HepG2 (cell line): ENCODE results near the gene CLDN5. TPM values are rescaled to one million over a fixed set of nuclear protein-coding genes. Genes with fewer than 3 reads are reported as not detected.
"Not testable (repeated sequence)": the region's sequence is repeated elsewhere in the genome, so short reads cannot be mapped to it uniquely, and the experiment has no call there.

Source experiments
- ATAC-seq: fragments of 200-7000 bp; cut with Tn5 transposase; 3 replicates; pipeline ENCODE4 v1.9.1; 2020; ENCODE audit warnings: mild to moderate bottlenecking, moderate library complexity
- BruUV-seq: library from RNA; stranded (reverse); fragments of 400-500 nt; replicated peaks from 2 replicates; lab custom pipeline; 2021; lab: Mats Ljungman, UMichigan
- CTCF ChIA-PET: fragments of 300-600 bp; formaldehyde crosslinking; extraction: SDS; loops from one replicate; lab custom pipeline; 2021; ENCODE audit warnings: low total read pairs, inconsistent platforms, low intra/inter-chr PET ratio; lab: Yijun Ruan, JAX
- POLR2A ChIA-PET: fragments of 350-600 bp; sonication (Branson Sonifier 250); formaldehyde crosslinking; loops from one replicate; lab custom pipeline; 2020; ENCODE audit warnings: antibody characterized with exemption, inconsistent platforms; lab: Yijun Ruan, JAX
- DNase-seq: peaks from one replicate; pipeline ENCODE4 v3.0.0-alpha.2; 2015; ENCODE audit warnings: low spot score
- FAIRE-seq: peaks from 3 replicates; lab custom pipeline; 2011; peaks lifted over from hg19 to GRCh38; lab: Jason Lieb, UNC
- H2AFZ ChIP-seq: one replicate; pipeline ENCODE4 v1.6.1; 2011; ENCODE audit warnings: low read length, inconsistent platforms
- H3K27ac ChIP-seq: fragments of 300-600 bp; 3 replicates; pipeline ENCODE4 v1.8.0; 2011; ENCODE audit warnings: mixed run types, mild to moderate bottlenecking, mixed read lengths, low read length, inconsistent platforms; ENCODE audit not compliant: insufficient read depth; ENCODE audit errors: extremely low read length
- H3K27me3 ChIP-seq, 2 experiments: fragments of 200-600 bp in 1 of 2; 2 replicates in 1 of 2; 3 replicates in 1 of 2; pipeline versions ENCODE4 v1.6.0 to v1.8.0; 2011; ENCODE audit warnings: low read length in 2 of 2, mild to moderate bottlenecking in 2 of 2, moderate library complexity in 2 of 2, inconsistent platforms in 1 of 2; ENCODE audit not compliant: insufficient read depth in 2 of 2, control insufficient read depth in 1 of 2
- H3K36me3 ChIP-seq, 2 experiments: fragments of 200-600 bp in 1 of 2; replicated peaks in 1 of 2; 2 replicates in 1 of 2; 3 replicates in 1 of 2; pipeline versions ENCODE4 v1.5.1 to v1.8.0; 2011; ENCODE audit warnings: low read length in 2 of 2, inconsistent platforms in 1 of 2; ENCODE audit not compliant: insufficient read depth in 2 of 2, control insufficient read depth in 1 of 2
- H3K4me1 ChIP-seq: 2 replicates; pipeline ENCODE4 v1.5.1; 2012; ENCODE audit warnings: low read length, inconsistent platforms; ENCODE audit not compliant: insufficient read depth
- H3K4me2 ChIP-seq: 2 replicates; pipeline ENCODE4 v1.6.0; 2011; ENCODE audit warnings: low read depth, low read length, inconsistent platforms
- H3K4me3 ChIP-seq, 3 experiments: fragments of 200-600 bp in 1 of 3; sonication (generic), shearing (Covaris generic) in 1 of 3; replicated peaks in 1 of 3; 2 replicates each; pipeline ENCODE4 v1.5.1; 2011 to 2016; ENCODE audit warnings: low read length in 3 of 3, inconsistent platforms in 2 of 3, low read depth in 2 of 3, mild to moderate bottlenecking in 2 of 3, control low read depth in 1 of 3, mixed read lengths in 1 of 3; ENCODE audit not compliant: insufficient read depth in 1 of 3
- H3K79me2 ChIP-seq: one replicate; pipeline ENCODE4 v1.6.1; 2011; ENCODE audit warnings: low read length, inconsistent platforms; ENCODE audit not compliant: insufficient read depth
- H3K9ac ChIP-seq: 2 replicates; pipeline ENCODE4 v1.6.0; 2011; ENCODE audit warnings: mild to moderate bottlenecking, low read depth, low read length, inconsistent platforms; ENCODE audit not compliant: insufficient read depth
- H3K9me3 ChIP-seq: 2 replicates; pipeline ENCODE4 v1.5.1; 2012; ENCODE audit warnings: mild to moderate bottlenecking, low read length
- H4K20me1 ChIP-seq: 2 replicates; pipeline ENCODE4 v1.6.0; 2011; ENCODE audit warnings: inconsistent platforms, mild to moderate bottlenecking, low read length, moderate library complexity; ENCODE audit not compliant: insufficient read depth
- FOXM1 ChIP-seq: sonication (generic); formaldehyde crosslinking; IDR thresholded peaks from 2 replicates; pipeline ENCODE4 v1.5.0; 2020; ENCODE audit warnings: missing genetic modification reagents
- GATAD2A ChIP-seq: IDR thresholded peaks from 2 replicates; pipeline ENCODE4 v1.6.1; 2016
- KAT7 ChIP-seq: IDR thresholded peaks from 2 replicates; pipeline ENCODE4 v1.6.1; 2018; ENCODE audit warnings: borderline replicate concordance, missing compliant biosample characterization
- PAF1 ChIP-seq: IDR thresholded peaks from 2 replicates; pipeline ENCODE4 v1.6.1; 2016; ENCODE audit warnings: missing genetic modification reagents, missing compliant biosample characterization
- SMAD3 ChIP-seq: sonication (generic); formaldehyde crosslinking; IDR thresholded peaks from 2 replicates; pipeline ENCODE4 v1.4.0; 2020; ENCODE audit warnings: missing genetic modification reagents
- ZNF263 ChIP-seq: sonication (generic); formaldehyde crosslinking; IDR thresholded peaks from 2 replicates; pipeline ENCODE4 v1.4.0; 2020; ENCODE audit warnings: missing genetic modification reagents
- ZNF589 ChIP-seq: sonication (generic); formaldehyde crosslinking; conservative IDR thresholded peaks from 2 replicates; pipeline ENCODE4 v1.8.0; 2022; ENCODE audit warnings: mild to moderate bottlenecking, moderate library complexity, missing genetic modification reagents
- WGBS: methylation state at CpG from one replicate; pipeline ENCODE4 v1.1.6; 2017; ENCODE audit warnings: low lambda C conversion rate; 5-methylcytosine and 5-hydroxymethylcytosine counted together
- in situ Hi-C: cut with HindIII; loops from 2 replicates; pipeline ENCODE4 v1.10.0; 2017; ENCODE audit warnings: low pct_unique_long_range_greater_than_20kb; ENCODE audit not compliant: extremely low pct_ligation_motif_present
- intact Hi-C: fragments of 100-400 bp; cut with micrococcal nuclease; formaldehyde crosslinking; loops from one replicate; pipeline ENCODE4 v1.10.0; 2022; ENCODE audit not compliant: unreplicated experiment
- polyA plus RNA-seq, 8 experiments: library from polyadenylated mRNA; depleted of rRNA in 3 of 8; stranded (reverse) in 7 of 8; unstranded in 1 of 8; fragments of >200 nt; fragmentation: Illumina TruSeq in 4 of 8; extraction: Trizol in 4 of 8; gene quantifications; 2 replicates each; pipeline versions ENCODE4 v1.2.1 to v1.2.3, GENCODE V29; 2011 to 2016; ENCODE audit warnings: low read depth in 4 of 8, missing spikeins in 1 of 8, mixed read lengths in 1 of 8; ENCODE audit not compliant: insufficient read depth in 1 of 8
- total RNA-seq, 5 experiments: library from RNA; depleted of rRNA; stranded (reverse); fragments of >200 nt; fragmentation: Illumina TruSeq; extraction: Trizol; gene quantifications; 2 replicates each; pipeline ENCODE4 v1.2.3, GENCODE V29; 2016; ENCODE audit warnings: low read depth in 1 of 5
- TF ChIP-seq, protein P1 (sequence below): sonication (generic); formaldehyde crosslinking; IDR thresholded peaks from 2 replicates; pipeline ENCODE4 v1.4.0; 2020; ENCODE audit warnings: low read depth, mild to moderate bottlenecking, missing genetic modification reagents
- TF ChIP-seq, protein P2 (sequence below): fragments of 450-650 bp; IDR thresholded peaks from 2 replicates; pipeline ENCODE4 v1.6.1; 2017

Gene CLDN5
- total and polyA plus RNA-seq, 2 of the 13 experiments (the other 11 are each of a cell fraction or from before 2014, with no cell fraction given), result not detected

DNA sequence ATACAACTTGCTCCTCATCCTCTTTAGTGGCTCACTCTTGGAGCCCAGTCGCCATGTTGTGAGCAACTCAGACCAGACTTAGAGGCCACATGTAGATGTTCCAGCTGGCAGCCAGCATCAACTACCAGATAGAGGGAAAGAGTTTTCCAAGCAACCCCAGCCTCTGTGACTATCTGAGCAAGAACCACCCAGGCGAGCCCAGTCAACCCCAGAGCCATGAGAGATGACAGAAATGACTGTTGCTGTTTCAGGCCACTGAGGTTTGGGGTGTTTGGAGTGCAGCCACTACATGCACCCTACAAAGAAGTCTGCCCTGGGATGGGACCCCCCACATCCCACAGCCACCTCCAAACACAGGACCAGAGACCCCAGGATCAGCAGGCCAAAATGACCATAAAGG is 24.8 kb upstream of the CLDN5 start (continued):
- TF ChIP-seq ZNF263 (CRISPR knock-in tag) (no peak), GATAD2A (no peak)
- TF ChIP-seq, protein P1, sequence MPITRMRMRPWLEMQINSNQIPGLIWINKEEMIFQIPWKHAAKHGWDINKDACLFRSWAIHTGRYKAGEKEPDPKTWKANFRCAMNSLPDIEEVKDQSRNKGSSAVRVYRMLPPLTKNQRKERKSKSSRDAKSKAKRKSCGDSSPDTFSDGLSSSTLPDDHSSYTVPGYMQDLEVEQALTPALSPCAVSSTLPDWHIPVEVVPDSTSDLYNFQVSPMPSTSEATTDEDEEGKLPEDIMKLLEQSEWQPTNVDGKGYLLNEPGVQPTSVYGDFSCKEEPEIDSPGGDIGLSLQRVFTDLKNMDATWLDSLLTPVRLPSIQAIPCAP, result no peak

DNA sequence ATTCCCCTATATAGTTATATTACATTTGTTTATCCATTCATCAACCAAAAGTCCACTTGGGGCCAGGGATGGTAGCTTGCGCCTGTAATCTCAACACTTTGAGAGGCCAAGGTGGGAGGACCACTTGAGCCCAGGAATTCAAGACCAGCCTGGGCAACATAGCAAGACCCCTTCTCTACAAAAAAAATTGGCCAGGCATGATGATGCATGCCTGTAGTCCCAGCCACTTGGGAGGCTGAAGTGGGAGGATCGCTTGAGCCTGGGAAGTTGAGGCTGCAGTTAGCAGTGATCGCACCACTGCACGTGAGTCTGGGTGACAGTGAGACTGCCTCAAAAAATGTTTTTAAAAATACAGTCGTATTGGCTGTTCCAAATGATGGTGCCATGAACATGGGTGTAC is 24.2 kb upstream of the CLDN5 start:
- H3K36me3 ChIP-seq, H3K4me2 ChIP-seq, H2AFZ ChIP-seq, H3K9ac ChIP-seq, H3K79me2 ChIP-seq, ATAC-seq, BruUV-seq, H4K20me1 ChIP-seq, H3K27ac ChIP-seq, POLR2A ChIA-PET, H3K4me3 ChIP-seq, H3K9me3 ChIP-seq, CTCF ChIA-PET, intact Hi-C loops, FAIRE-seq, DNase-seq: not testable (repeated sequence)
- Histone ChIP-seq H3K27me3 (peaks cover 1 to 14% of the 10 kb centered on the region in 2 experiments; a peak in 2 of 5 replicates), H3K4me1 (peaks cover 23% of the 10 kb centered on the region)
- in situ Hi-C loops, result loop anchor here (10.0 kb wide), 1 partner anchor 64 kb away; no protein-coding TSS in a partner anchor
- WGBS, result 60% methylated on average over 5 of the region's 5 CpGs

DNA sequence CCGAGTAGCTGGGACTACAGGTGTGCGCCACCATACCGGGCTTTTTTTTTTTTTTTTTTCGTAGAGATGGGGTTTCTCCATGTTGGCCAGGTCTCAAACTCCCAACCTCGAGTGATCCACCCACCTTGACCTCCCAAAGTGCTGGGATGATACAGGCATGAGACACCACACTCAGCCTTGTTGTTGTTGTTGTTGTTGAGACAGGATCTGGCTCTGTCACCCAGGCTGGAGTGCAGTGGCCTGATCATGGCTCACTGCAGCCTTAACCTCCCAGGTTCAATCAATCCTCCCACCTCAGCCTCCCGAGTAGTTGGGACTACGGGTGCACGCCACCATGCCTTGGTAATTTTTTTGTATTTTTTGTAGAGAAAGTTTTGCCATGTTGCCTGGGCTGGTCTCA is 23.4 kb upstream of the CLDN5 start:
- H3K36me3 ChIP-seq, result no peaks in the 10 kb centered on the region
- H3K4me3 ChIP-seq, result no peak overlapping the region
- intact Hi-C loops, result no loop called here
- H3K4me1 ChIP-seq, result peaks cover 24% of the 10 kb centered on the region
- FAIRE-seq (no peak), ATAC-seq (no peak), DNase-seq (no peak)
- in situ Hi-C loops, result loop anchor here (10.0 kb wide), 1 partner anchor 63 kb away; no protein-coding TSS in a partner anchor
- no peak overlapping the region for H3K9ac ChIP-seq
- BruUV-seq, result no TSS peak
- H4K20me1 ChIP-seq, result no peaks in the 10 kb centered on the region
- CTCF ChIA-PET, result no interaction called here
- no peak overlapping the region for H3K4me2 ChIP-seq
- peaks cover 1 to 14% of the 10 kb centered on the region in 2 experiments; a peak in 2 of 5 replicates for H3K27me3 ChIP-seq
- H3K9me3 ChIP-seq, result no peaks in the 10 kb centered on the region
- POLR2A ChIA-PET, result no interaction called here
- H3K79me2 ChIP-seq, result no peaks in the 10 kb centered on the region
- WGBS, result 59% methylated on average over 7 of the region's 8 CpGs
- no peak overlapping the region for H2AFZ ChIP-seq
- H3K27ac ChIP-seq, result no peak overlapping the region
- TF ChIP-seq KAT7 (CRISPR knock-in tag), result no peak
- TF ChIP-seq, protein P2, sequence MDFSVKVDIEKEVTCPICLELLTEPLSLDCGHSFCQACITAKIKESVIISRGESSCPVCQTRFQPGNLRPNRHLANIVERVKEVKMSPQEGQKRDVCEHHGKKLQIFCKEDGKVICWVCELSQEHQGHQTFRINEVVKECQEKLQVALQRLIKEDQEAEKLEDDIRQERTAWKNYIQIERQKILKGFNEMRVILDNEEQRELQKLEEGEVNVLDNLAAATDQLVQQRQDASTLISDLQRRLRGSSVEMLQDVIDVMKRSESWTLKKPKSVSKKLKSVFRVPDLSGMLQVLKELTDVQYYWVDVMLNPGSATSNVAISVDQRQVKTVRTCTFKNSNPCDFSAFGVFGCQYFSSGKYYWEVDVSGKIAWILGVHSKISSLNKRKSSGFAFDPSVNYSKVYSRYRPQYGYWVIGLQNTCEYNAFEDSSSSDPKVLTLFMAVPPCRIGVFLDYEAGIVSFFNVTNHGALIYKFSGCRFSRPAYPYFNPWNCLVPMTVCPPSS, result no peak
- no peak for TF ChIP-seq FOXM1 (CRISPR knock-in tag)
- no peak for TF ChIP-seq ZNF589 (CRISPR knock-in tag)
- no peak for TF ChIP-seq SMAD3 (CRISPR knock-in tag)
- TF ChIP-seq PAF1, result no peak
